Gastrocnemius medialis (tissue), 4 donors: ENCODE data around the gene SCP2.

Experiments used
- POLR2A ChIP-seq, 2 donors: fragments of 450-650 bp; IDR thresholded peaks; one replicate each; pipeline ENCODE4 v1.6.1; 2017; ENCODE audit warnings: antibody characterized with exemption in 2 of 2, mild to moderate bottlenecking in 2 of 2, moderate library complexity in 2 of 2
- TF ChIP-seq, protein P1 (sequence below), 5 experiments: fragments of 450-650 bp in 3 of 5; fragments of 200-600 bp in 2 of 5; sonication (generic) in 2 of 5; IDR thresholded peaks in 4 of 5; conservative IDR thresholded peaks in 1 of 5; 1 replicate in 4 of 5; 2 replicates in 1 of 5; pipeline ENCODE4 v1.5.1; 2016 to 2019; ENCODE audit warnings: antibody characterized with exemption in 5 of 5, mild to moderate bottlenecking in 3 of 5, moderate library complexity in 3 of 5

DNA sequence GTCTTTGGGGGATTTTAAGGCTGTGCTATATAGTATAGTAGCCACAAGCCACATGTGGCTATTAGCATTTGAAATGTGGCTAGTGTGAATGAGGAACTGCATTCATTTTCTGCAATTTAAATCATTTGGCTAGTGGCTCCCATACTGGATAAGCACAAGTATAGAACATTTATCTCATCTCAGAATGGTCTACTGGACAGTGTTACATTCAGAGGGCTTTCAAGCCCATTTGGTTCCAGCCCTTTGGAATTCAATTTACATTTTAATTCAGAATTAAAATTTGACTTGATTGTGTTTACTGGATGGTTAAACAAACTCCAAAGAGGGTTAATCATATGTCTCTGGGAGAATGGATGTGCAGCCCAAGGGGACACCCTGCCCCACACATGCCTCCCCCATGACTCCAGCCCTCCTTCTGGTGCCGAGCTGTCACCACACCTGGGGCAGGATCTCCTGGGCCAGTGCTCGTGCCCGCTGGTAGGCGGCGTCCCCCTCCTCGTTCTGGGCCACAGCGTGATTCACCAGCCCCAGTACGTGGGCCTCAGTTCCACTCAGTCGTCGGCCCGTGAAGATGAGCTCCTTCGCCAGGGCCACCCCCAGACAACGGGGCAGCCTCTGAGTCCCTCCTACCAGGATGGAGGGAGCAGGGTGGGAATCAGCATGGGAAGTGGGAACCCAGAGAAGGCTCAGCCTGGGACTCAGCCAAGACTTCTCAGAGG lies 22.7 kb upstream of the SCP2 start:
- TF ChIP-seq, protein P1, sequence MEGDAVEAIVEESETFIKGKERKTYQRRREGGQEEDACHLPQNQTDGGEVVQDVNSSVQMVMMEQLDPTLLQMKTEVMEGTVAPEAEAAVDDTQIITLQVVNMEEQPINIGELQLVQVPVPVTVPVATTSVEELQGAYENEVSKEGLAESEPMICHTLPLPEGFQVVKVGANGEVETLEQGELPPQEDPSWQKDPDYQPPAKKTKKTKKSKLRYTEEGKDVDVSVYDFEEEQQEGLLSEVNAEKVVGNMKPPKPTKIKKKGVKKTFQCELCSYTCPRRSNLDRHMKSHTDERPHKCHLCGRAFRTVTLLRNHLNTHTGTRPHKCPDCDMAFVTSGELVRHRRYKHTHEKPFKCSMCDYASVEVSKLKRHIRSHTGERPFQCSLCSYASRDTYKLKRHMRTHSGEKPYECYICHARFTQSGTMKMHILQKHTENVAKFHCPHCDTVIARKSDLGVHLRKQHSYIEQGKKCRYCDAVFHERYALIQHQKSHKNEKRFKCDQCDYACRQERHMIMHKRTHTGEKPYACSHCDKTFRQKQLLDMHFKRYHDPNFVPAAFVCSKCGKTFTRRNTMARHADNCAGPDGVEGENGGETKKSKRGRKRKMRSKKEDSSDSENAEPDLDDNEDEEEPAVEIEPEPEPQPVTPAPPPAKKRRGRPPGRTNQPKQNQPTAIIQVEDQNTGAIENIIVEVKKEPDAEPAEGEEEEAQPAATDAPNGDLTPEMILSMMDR (IDR thresholded peaks at IDR 0.05 in 4 of 5, conservative IDR thresholded peaks at IDR 0.05 in 1 of 5): no peak
- no peak for TF ChIP-seq POLR2A (IDR thresholded peaks at IDR 0.05)
